H9 (cell line): ENCODE data around the gene FHOD3. TPM values are rescaled to one million over a fixed set of nuclear protein-coding genes. Genes with fewer than 3 reads are reported as not detected.
A peak's percentile ranks its signal among the peaks of the same experiment; 100 is the strongest.

ENCODE experiments used
- DNase-seq: peaks from one replicate; pipeline ENCODE4 v3.0.0-alpha.2; 2017
- H2AFZ ChIP-seq: one replicate; pipeline ENCODE4 v1.6.1; 2013; ENCODE audit warnings: mild to moderate bottlenecking, low read length, control low read depth, moderate library complexity
- H2AK5ac ChIP-seq: 2 replicates; pipeline ENCODE4 v1.6.1; 2013; ENCODE audit warnings: low read length, control low read depth, mixed read lengths; ENCODE audit not compliant: insufficient read length
- H2BK120ac ChIP-seq: one replicate; pipeline ENCODE4 v1.6.1; 2013; ENCODE audit warnings: low read depth, mild to moderate bottlenecking, low read length, control low read depth, inconsistent platforms; ENCODE audit not compliant: poor library complexity, severe bottlenecking
- H2BK12ac ChIP-seq: 2 replicates; pipeline ENCODE4 v1.6.1; 2013; ENCODE audit warnings: low read length, control low read depth, mixed read lengths, low read depth; ENCODE audit not compliant: insufficient read length
- H2BK15ac ChIP-seq: 2 replicates; pipeline ENCODE4 v1.6.1; 2013; ENCODE audit warnings: low read depth, low read length, control low read depth
- H2BK20ac ChIP-seq: one replicate; pipeline ENCODE4 v1.6.1; 2013; ENCODE audit warnings: low read depth, mild to moderate bottlenecking, low read length, control low read depth, inconsistent platforms; ENCODE audit not compliant: poor library complexity, severe bottlenecking
- H2BK5ac ChIP-seq: 2 replicates; pipeline ENCODE4 v1.6.1; 2013; ENCODE audit warnings: low read length, control low read depth, mixed read lengths; ENCODE audit not compliant: insufficient read length
- H3K14ac ChIP-seq: 2 replicates; pipeline ENCODE4 v1.6.1; 2013; ENCODE audit warnings: low read length, control low read depth; ENCODE audit not compliant: insufficient read depth
- H3K18ac ChIP-seq: 2 replicates; pipeline ENCODE4 v1.6.1; 2013; ENCODE audit warnings: low read depth, mild to moderate bottlenecking, mixed read lengths, low read length, control low read depth; ENCODE audit not compliant: insufficient read length
- H3K23ac ChIP-seq: 2 replicates; pipeline ENCODE4 v1.6.1; 2013; ENCODE audit warnings: low read length, control low read depth, mixed read lengths, low read depth; ENCODE audit not compliant: insufficient read length
- H3K23me2 ChIP-seq: 2 replicates; pipeline ENCODE4 v1.6.1; 2013; ENCODE audit warnings: low read depth, mild to moderate bottlenecking, mixed read lengths, low read length, control low read depth; ENCODE audit not compliant: insufficient read length, poor library complexity, severe bottlenecking
- H3K27ac ChIP-seq: 2 replicates; pipeline ENCODE4 v1.5.1; 2013; ENCODE audit warnings: low read length, control low read depth, mixed read lengths, low read depth; ENCODE audit not compliant: insufficient read length
- H3K27me3 ChIP-seq: 2 replicates; pipeline ENCODE4 v1.6.1; 2013; ENCODE audit warnings: low read length, control low read depth, inconsistent platforms; ENCODE audit not compliant: insufficient read depth
- H3K4ac ChIP-seq: 2 replicates; pipeline ENCODE4 v1.6.1; 2013; ENCODE audit warnings: low read depth, mild to moderate bottlenecking, control low read depth, inconsistent platforms, low read length, moderate library complexity
- H3K4me1 ChIP-seq: 2 replicates; pipeline ENCODE4 v1.6.1; 2013; ENCODE audit warnings: low read length, control low read depth, inconsistent platforms; ENCODE audit not compliant: insufficient read depth
- H3K4me2 ChIP-seq: 2 replicates; pipeline ENCODE4 v1.6.1; 2013; ENCODE audit warnings: low read length, control low read depth, mixed read lengths; ENCODE audit not compliant: insufficient read length, insufficient read depth
- H3K56ac ChIP-seq: 2 replicates; pipeline ENCODE4 v1.6.1; 2013; ENCODE audit warnings: low read depth, mild to moderate bottlenecking, mixed read lengths, low read length, control low read depth; ENCODE audit not compliant: insufficient read length
- H3K79me1 ChIP-seq: 2 replicates; pipeline ENCODE4 v1.6.1; 2013; ENCODE audit warnings: low read depth, mild to moderate bottlenecking, moderate library complexity, low read length, control low read depth, inconsistent platforms; ENCODE audit not compliant: insufficient read depth, poor library complexity, severe bottlenecking
- H3K79me2 ChIP-seq: 2 replicates; pipeline ENCODE4 v1.6.1; 2013; ENCODE audit warnings: low read length, control low read depth, inconsistent platforms; ENCODE audit not compliant: insufficient read depth
- H3K9ac ChIP-seq: 2 replicates; pipeline ENCODE4 v1.6.1; 2013; ENCODE audit warnings: low read length, control low read depth, mixed read lengths; ENCODE audit not compliant: insufficient read length; ENCODE audit errors: extremely low read depth
- H3K9me3 ChIP-seq: one replicate; pipeline ENCODE4 v1.6.1; 2013; ENCODE audit warnings: low read depth, low read length, inconsistent platforms; ENCODE audit not compliant: control insufficient read depth
- H3T11ph ChIP-seq: one replicate; pipeline ENCODE4 v1.6.1; 2013; ENCODE audit warnings: mild to moderate bottlenecking, low read length, control low read depth, inconsistent platforms
- H4K20me1 ChIP-seq: one replicate; pipeline ENCODE4 v1.6.1; 2013; ENCODE audit not compliant: control insufficient read depth, insufficient read length, insufficient read depth
- H4K5ac ChIP-seq: 2 replicates; pipeline ENCODE4 v1.6.1; 2013; ENCODE audit warnings: low read depth, mild to moderate bottlenecking, mixed read lengths, low read length, control low read depth; ENCODE audit not compliant: insufficient read length
- H4K8ac ChIP-seq: replicated peaks from 2 replicates; pipeline ENCODE4 v1.6.1; 2013; ENCODE audit warnings: low read length, control low read depth, mixed read lengths, low read depth; ENCODE audit not compliant: insufficient read length
- H4K91ac ChIP-seq: 2 replicates; pipeline ENCODE4 v1.6.1; 2013; ENCODE audit warnings: low read depth, mild to moderate bottlenecking, moderate library complexity, mixed read lengths, low read length, control low read depth; ENCODE audit not compliant: insufficient read length
- H3K27ac Mint-ChIP-seq, 3 experiments: 2 replicates in 2 of 3; 3 replicates in 1 of 3; pipeline ENCODE4 v1.8.0; 2020 to 2021; ENCODE audit warnings: mixed read lengths in 3 of 3, mild to moderate bottlenecking in 1 of 3, moderate library complexity in 1 of 3
- H3K27me3 Mint-ChIP-seq: 2 replicates; pipeline ENCODE4 v1.8.0; 2021; ENCODE audit warnings: low read depth, mild to moderate bottlenecking, moderate library complexity, mixed read lengths
- H3K36me3 Mint-ChIP-seq, 3 experiments: 2 replicates in 2 of 3; 3 replicates in 1 of 3; pipeline ENCODE4 v1.8.0; 2020 to 2021; ENCODE audit warnings: low read depth in 3 of 3, mixed read lengths in 3 of 3; ENCODE audit not compliant: insufficient read depth in 1 of 3
- H3K4me1 Mint-ChIP-seq, 2 experiments: 2 replicates each; pipeline ENCODE4 v1.8.0; 2020; ENCODE audit warnings: mixed read lengths in 2 of 2
- H3K4me3 Mint-ChIP-seq, 2 experiments: 2 replicates in 1 of 2; 3 replicates in 1 of 2; pipeline ENCODE4 v1.8.0; 2020 to 2021; ENCODE audit warnings: mild to moderate bottlenecking in 2 of 2, mixed read lengths in 2 of 2, moderate library complexity in 1 of 2
- H3K9me3 Mint-ChIP-seq, 2 experiments: 2 replicates in 1 of 2; 3 replicates in 1 of 2; pipeline ENCODE4 v1.8.0; 2020; ENCODE audit warnings: mild to moderate bottlenecking in 2 of 2, mixed read lengths in 2 of 2, moderate library complexity in 1 of 2
- CTCF ChIP-seq: fragments of 200-600 bp; sonication (generic); conservative IDR thresholded peaks from 3 replicates; pipeline ENCODE4 v1.8.0; 2021; ENCODE audit warnings: antibody characterized with exemption, mild to moderate bottlenecking
- WGBS: extraction: QIAGEN DNeasy Blood & Tissue Kit; methylation state at CpG from one replicate; pipeline ENCODE4 v1.1.7; 2013; ENCODE audit warnings: missing lambda C conversion rate, low lambda C conversion rate, mixed read lengths; ENCODE audit not compliant: insufficient read length; ENCODE audit errors: extremely low coverage; 5-methylcytosine and 5-hydroxymethylcytosine counted together
- total RNA-seq: library from RNA; stranded (reverse); gene quantifications from 2 replicates; pipeline ENCODE4 v1.2.1, GENCODE V29; 2021

The FHOD3 gene
- total RNA-seq, 1 experiment from 2014 or later = 8.0 TPM

GRCh38 chr18:36775396-36775795 is 477.9 kb downstream of the FHOD3 start:
- Histone ChIP-seq H2BK15ac (no peak overlapping the region), H3K23ac (no peak overlapping the region), H4K5ac (no peak overlapping the region), H2BK120ac (no peak overlapping the region), H3K27me3 (no peaks in the 10 kb centered on the region), H2AFZ (no peak overlapping the region), H3K79me1 (no peaks in the 10 kb centered on the region), H3T11ph (no peak overlapping the region), H3K9me3 (no peaks in the 10 kb centered on the region), H3K4ac (no peak overlapping the region), H2AK5ac (no peak overlapping the region), H3K4me1 (peaks cover 2% of the 10 kb centered on the region; the same call in 1 of the 2 replicates), H3K79me2 (no peaks in the 10 kb centered on the region), H2BK12ac (no peak overlapping the region), H4K91ac (no peak overlapping the region), H3K14ac (no peak overlapping the region), H3K27ac (no peak overlapping the region), H2BK20ac (no peak overlapping the region), H4K8ac (no peak overlapping the region), H2BK5ac (no peak overlapping the region), H4K20me1 (no peaks in the 10 kb centered on the region), H3K18ac (no peak overlapping the region), H3K23me2 (no peaks in the 10 kb centered on the region), H3K4me2 (no peak overlapping the region), H3K9ac (no peak overlapping the region), H3K56ac (no peak overlapping the region)
- Mint-ChIP-seq H3K27me3 (peaks cover 2% of the 10 kb centered on the region), H3K27ac (0 out of 7 replicates have a peak overlapping the region, but pooled peaks of 1 of the 3 experiments have one; percentile 37), H3K4me1 (peaks cover 10 to 11% of the 10 kb centered on the region in 2 experiments), H3K36me3 (no peaks in the 10 kb centered on the region; a peak in 2 of 7 replicates), H3K4me3 (no peak overlapping the region), H3K9me3 (no peaks in the 10 kb centered on the region)
- no peak for DNase-seq
- no CpG with 5 or more reads among the region's 4 CpGs for WGBS
- TF ChIP-seq CTCF = no peak
